H4 (cell line): ENCODE measurements around the gene KDM6A. TPM values are rescaled to one million over a fixed set of nuclear protein-coding genes. Genes with fewer than 3 reads are reported as not detected.
"Not testable (repeated sequence)": the region's sequence is repeated elsewhere in the genome, so short reads cannot be mapped to it uniquely, and the experiment has no call there.

Experiments used
- DNase-seq: peaks from one replicate; pipeline ENCODE4 v3.0.0-alpha.2; 2015; ENCODE audit warnings: low spot score
- total RNA-seq: library from RNA; depleted of rRNA; stranded (reverse); fragments of >200 nt; shearing (Covaris generic); gene quantifications from 2 replicates; pipeline ENCODE4 v1.2.3, GENCODE V29; 2014

Gene KDM6A
- total RNA-seq, 1 experiment from 2014 or later: 15.5 TPM

DNA sequence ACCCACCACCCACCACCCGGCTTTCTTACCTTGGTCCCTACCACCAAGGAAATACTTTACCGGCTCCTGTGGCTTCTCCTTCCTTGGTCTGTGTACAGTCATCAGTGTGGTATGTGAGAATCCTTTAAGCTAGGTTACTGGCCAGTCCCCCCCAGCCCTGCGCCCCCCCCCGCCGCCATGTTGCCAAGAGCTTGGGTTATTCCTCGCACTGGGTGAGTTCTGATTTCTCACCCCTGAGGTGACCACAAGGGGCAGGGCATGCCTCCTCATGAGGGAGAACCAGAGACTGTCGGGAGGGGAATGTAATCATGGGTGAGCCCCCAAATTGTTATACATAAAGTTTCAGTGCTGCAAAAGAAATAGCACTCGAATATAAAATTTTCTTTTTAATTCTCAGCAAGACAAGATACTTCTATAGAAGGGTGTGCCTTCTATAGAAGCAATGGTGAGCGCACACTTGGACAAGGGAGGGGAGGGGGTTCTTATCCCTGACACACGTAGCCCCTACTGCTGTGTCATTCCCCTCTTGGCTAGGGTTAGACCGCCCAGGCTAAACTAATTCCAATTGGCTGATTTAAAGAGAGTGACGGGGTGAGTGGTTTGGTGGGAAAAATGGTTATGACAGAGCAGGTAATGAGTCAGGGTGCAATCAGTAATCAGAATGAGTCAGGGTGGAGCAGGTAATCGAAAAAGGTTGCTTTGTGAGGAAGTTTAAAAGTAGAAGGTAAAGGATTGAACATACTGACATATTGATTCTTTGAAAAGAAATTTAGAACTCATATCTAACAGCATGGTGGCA lies 133.2 kb downstream of the KDM6A start:
- DNase-seq: no peak

DNA sequence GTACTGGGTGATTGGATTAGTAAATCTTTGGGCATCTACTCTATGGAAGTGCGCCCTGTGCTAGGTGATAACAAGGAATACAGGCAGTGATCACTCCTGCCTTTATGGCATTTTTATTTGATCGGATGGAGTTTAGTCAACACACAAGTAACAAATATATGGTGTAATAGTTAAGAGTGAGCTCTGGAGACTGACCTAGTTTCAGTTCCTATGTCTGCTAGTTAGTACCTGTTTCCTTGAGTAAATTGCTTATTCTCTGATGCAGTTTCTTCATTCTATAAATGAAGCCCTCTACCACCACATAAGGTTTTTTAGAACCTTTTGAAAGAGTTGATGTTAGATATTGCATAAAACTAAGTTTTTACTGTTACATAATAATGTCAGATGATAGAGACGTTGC lies 134.6 kb downstream of the KDM6A start:
- DNase-seq: no peak

DNA sequence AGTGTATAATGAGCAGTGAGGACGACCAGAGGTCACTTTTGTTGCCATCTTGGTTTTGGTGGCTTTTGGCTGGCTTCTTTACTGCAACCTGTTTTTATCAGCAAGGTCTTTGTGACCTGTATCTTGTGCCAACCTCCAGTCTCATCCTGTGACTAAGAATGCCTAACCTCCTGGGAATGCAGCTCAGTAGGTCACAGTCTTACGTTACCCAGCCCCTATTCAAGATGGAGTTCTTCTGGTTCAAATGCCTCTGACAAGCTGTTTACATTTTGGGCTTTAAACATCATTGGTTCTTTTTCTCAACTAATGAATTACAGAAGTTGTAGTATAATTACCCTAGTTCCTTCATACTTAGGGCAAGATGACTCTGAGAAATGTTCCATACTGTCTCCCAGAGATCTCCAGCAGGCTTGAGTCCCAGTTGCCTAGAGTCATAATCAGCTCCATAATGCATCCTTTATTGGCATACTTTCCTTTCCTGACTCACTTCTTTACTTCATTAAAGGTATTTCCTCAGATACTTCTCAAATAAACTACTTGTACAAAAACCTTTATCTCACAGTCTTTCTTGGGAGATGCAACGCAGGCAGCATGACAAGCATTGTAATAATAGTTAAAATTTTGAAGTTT lies 136.5 kb downstream of the KDM6A start:
- DNase-seq: no peak

- DNase-seq: no peak
Observed at GRCh38 chrX:45011131-45011530, 138.1 kb downstream of the KDM6A start.

DNA sequence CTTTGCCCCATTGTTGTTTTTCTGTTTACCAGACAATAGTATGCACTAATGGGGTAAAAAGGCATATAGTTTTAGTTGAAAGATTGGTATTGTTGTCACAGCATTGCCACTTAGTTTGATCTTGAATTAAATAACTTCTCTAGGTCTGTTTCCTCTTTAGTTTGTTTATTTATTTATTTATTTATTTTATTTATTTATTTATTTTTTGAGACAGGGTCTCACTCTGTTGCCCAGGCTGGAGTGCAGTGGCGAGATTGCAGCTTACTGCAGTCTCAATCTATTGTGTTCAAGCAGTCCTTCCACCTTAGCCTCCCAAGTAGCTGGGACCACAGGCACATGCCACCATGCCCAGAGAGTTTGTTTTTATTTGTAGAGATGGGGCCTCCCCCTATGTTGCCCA lies 138.6 kb downstream of the KDM6A start:
- DNase-seq: no peak

DNA sequence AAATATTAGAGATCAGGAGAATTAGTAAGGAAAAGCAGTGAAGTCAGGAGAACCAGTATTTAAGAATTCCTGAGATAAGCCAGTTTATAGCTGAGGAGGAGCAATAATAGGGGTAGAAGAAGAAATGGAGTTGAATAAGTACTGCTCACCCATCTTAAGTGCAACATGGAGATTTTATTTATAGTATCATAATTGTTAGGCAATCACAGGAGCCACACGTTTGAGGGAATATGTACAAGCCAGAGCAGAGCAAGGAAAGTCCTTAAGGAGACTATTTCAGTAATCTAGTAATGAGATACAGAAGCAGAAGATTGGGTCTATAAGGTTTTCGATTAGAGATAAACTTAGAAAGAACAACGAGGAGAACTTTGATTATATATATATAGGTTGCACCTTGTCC lies 145.0 kb downstream of the KDM6A start:
- DNase-seq: no peak

DNA sequence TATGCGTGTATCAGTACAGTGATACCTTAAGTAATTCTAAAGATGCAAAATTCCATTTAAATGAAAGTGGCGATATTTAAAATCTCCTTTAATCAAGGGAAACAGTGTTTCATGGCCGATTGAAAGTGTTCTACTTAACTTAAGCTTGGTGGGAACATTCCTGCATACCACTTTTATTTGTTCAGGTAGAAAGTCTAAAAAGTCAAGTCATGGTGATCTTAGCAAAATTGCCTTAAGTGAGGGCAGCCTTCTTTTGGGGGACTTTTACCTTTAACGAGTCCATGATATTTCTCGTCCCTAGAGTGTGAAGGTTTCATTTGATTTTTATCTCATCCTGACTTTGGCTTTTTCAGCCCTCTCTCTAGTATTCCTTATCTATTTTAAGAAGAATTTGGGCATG lies 149.2 kb downstream of the KDM6A start:
- DNase-seq: no peak

GRCh38 chrX:45024501-45024900 lies 151.5 kb downstream of the KDM6A start:
- DNase-seq: no peak

- no peak for DNase-seq
Observed at GRCh38 chrX:45026036-45026435, 153.0 kb downstream of the KDM6A start.

- DNase-seq: no peak
Observed at GRCh38 chrX:45031830-45032378, 158.9 kb downstream of the KDM6A start.

GRCh38 chrX:45035071-45035470 lies 162.1 kb downstream of the KDM6A start:
- no peak for DNase-seq

GRCh38 chrX:45036161-45036560 lies 163.2 kb downstream of the KDM6A start:
- no peak for DNase-seq

DNA sequence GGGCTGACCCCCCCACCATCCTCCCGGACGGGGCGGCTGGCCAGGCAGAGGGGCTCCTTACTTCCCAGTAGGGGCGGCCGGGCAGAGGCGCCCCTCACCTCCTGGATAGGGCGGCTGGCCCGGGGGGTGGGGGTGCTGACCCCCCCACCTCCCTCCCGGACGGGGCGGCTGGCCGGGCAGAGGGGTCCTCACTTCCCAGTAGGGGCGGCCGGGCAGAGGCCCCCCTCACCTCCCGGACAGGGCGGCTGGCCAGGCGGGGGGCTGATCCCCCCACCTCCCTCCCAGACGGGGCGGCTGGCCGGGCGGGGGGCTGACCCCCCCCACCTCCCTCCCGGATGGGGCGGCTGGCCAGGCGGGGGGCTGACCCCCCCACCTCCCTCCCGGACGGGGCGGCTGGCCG lies 167.1 kb downstream of the KDM6A start:
- not testable (repeated sequence) for DNase-seq

- DNase-seq: no peak
Observed at GRCh38 chrX:45046417-45046816, 173.4 kb downstream of the KDM6A start.

DNA sequence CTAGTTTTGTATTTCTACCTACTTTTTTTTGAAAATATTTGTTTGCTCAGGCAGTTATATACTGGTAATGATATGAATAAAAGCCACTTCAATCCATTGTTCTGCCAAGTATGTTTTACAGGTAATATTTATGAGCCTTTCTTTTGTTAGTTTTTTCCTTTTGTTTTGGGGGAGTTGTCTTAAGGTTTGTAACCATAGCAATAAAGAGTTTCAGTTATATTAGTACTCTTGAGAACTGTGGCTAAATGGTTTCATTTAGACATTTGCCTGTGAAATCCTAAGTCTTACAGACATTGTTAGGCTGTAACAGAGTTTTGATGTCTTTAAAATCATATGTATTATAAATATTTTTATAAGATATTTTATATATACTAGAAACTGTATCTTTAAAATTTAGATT lies 177.6 kb downstream of the KDM6A start:
- no peak for DNase-seq

GRCh38 chrX:45056428-45057145 lies 183.6 kb downstream of the KDM6A start:
- no peak for DNase-seq

GRCh38 chrX:45059906-45060305 lies 186.9 kb downstream of the KDM6A start:
- DNase-seq: not testable (repeated sequence)

DNA sequence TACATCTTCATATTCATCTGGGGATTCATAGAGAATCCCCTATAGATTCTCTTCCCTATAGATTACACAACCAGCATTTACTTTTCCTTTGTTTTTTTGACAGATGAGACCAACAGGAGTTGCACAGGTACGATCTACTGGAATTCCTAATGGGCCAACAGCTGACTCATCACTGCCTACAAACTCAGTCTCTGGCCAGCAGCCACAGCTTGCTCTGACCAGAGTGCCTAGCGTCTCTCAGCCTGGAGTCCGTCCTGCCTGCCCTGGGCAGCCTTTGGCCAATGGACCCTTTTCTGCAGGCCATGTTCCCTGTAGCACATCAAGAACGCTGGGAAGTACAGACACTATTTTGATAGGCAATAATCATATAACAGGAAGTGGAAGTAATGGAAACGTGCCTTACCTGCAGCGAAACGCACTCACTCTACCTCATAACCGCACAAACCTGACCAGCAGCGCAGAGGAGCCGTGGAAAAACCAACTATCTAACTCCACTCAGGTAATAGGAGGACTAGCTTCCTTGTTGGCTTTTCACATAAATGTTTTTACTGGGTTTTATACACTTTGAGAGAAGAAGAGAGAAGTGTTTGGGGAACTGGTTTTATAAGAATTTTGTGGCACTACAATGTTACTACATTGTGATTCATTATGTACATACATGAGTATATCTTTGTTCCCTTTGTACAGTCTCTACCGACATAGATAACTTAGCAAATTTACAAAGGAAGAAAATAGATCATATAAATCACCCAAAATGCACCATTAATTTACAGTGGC lies 190.5 kb downstream of the KDM6A start:
- DNase-seq: no peak

DNA sequence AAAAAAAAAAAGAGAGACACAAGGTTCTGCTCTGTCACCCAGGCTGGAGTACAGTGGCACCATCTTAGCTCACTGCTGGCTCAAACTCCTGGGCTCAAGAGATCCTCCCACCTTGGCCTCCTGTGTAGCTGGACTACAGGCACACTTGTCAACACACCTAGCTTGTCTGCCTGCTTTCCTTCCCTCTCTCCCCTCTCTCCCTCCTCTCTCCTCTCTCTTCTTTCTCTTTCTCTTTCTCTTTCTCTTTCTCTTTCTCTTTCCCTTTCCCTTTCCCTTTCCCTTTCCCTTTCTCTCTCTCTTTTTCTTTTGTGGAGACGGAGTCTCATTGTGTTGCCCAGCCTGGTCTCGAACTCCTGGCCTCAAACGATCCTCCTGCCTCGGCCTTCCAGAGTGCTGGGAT lies 195.6 kb downstream of the KDM6A start:
- peak; percentile 15 for DNase-seq

- peak; percentile 49 for DNase-seq
Observed at GRCh38 chrX:45070116-45071007, 197.4 kb downstream of the KDM6A start.

- DNase-seq: not testable (repeated sequence)
Observed at GRCh38 chrX:45073011-45073410, 200.0 kb downstream of the KDM6A start.
